Stimulated activated CD4-positive, alpha-beta T cell treated with anti-CD3 and anti-CD28 coated beads, Interleukin-2, amount 100 ng/mL, for 24 hours (primary cell): Measurements from ENCODE around the gene ABI3.
A peak's percentile ranks its signal among the peaks of the same experiment; 100 is the strongest.
"Not testable (repeated sequence)": the region's sequence is repeated elsewhere in the genome, so short reads cannot be mapped to it uniquely, and the experiment has no call there.

Experiments
- DNase-seq, 2 donors: peaks; one replicate each; pipeline ENCODE4 v3.0.0-alpha.2; 2020

ABI3 gene, protein sequence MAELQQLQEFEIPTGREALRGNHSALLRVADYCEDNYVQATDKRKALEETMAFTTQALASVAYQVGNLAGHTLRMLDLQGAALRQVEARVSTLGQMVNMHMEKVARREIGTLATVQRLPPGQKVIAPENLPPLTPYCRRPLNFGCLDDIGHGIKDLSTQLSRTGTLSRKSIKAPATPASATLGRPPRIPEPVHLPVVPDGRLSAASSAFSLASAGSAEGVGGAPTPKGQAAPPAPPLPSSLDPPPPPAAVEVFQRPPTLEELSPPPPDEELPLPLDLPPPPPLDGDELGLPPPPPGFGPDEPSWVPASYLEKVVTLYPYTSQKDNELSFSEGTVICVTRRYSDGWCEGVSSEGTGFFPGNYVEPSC

DNA sequence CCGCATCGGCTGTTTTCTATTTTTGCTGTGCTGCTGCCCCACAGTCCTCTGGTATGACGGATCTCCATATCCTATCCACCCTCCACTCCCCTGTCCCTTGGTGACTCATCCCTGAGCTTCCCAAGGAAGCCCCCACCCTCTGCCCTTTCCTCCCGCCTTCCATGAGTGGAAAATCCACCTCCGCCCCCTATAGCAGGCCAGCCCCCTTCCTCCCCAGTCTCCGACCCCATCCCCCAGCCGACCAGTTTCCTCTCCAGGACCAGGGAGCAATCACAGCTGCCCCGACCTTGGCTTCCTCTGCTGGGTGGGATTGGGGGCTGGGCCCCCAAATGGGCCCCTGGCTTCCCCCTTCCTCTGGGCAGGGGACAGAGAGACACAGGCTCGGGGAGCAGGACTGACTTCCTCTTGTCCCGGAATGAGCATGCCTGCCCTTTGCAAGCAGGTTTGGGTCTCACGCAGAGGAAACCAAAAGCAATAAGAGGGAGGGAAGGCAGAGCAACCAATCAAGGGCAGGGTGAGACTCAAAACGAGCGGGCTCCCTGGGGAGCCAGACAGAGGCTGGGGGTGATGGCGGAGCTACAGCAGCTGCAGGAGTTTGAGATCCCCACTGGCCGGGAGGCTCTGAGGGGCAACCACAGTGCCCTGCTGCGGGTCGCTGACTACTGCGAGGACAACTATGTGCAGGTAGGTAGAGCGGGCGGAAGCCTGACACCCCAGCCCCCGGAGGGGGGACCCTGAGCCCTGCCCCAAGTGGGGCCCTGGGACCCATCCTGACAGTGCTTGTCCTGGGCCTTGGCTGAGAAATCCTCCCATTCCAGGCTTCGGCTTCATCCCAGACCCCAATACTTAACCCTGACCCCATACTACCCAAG lies at the start of gene ABI3, which contains the start of gene GNGT2:
TSS of gene ABI3 (plus strand) at position 550 of the 872 bp plus-strand sequence. CDS start at position 568, 18 bp downstream.
TSS of gene GNGT2 (minus strand) at position 417 of the 872 bp plus-strand sequence. CDS start 3,152 bp downstream, outside the sequence.
- peak; percentile 70 for DNase-seq

DNA sequence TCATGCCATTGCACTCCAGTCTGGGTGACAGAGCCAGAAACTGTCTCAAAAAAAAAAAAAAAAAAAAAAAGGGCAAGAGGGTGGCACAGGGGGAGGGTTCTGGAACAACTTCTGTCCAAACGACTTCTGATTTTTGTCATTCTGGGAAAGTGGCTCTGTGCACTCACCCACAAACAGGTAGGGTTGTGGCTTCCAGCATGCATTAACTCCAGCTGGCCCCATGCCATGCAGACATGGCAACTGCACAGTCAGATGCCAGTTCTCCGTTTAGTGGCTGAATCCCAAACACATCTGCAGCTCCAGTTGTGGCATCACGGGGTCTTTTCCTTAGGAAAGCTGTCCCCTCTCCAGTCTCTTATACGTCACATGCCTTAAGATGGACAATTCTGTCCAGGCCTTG lies 47.6 kb upstream of the ABI3 start:
- DNase-seq: no peak

DNA sequence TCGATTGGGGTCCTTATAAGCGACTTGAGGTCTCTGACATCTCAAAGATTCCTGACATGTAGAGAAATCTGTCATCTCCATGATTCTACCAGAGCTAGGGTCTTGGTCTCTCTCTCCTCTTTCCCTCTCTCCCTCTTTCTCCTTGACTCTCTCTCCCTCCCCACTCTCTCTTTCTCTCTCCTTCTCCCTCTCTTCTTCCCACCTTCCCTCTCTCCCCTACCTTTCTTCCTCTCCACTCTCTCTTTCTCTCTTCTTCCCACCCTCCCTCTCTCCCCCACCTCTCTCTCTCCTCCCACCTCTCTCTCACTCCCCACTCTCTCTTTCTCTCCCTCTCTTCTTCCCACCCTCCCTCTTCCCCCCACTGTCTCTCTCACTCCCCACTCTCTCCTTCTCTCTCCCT lies 45.4 kb upstream of the ABI3 start:
- no peak for DNase-seq

DNA sequence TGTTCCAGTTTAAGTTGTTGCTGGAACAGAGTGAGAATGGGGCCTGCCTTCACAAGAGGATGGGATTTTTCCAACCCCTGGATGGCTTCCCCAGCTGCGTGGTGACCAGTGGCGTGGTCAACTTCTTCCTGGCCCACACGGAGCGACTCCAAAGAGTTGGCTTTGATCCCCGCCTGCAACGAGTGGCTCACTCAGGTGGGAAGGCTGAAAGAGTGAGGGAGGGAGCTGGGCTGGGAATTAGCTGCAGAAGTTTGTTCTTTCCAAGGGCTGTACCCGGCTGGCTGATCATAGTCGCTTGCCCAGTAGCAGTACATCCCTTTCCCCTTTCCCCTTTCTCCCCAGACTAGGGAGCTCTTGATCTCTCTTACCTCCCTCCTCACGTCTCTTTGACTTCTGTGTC lies 41.8 kb upstream of the ABI3 start:
- DNase-seq: no peak

DNA sequence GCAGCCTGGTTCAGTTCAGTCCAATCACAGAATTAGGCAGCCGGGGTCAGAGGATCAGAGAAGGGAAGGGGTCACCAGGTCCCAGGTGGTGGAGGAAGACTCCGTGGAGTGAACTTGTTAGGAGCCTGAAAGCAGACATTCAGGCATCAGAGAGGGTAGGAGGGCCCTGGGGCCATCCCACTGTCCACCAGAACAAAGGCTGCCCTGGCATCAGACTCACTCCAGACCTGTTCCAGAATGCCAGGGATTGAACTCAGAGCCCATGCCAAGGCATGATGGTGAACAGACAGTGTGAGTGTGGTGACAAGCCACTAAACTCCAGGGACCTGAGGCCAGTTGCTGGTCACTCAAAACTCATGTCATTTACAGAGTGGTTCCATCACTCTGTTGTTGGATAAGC lies 40.3 kb upstream of the ABI3 start:
- DNase-seq: no peak

DNA sequence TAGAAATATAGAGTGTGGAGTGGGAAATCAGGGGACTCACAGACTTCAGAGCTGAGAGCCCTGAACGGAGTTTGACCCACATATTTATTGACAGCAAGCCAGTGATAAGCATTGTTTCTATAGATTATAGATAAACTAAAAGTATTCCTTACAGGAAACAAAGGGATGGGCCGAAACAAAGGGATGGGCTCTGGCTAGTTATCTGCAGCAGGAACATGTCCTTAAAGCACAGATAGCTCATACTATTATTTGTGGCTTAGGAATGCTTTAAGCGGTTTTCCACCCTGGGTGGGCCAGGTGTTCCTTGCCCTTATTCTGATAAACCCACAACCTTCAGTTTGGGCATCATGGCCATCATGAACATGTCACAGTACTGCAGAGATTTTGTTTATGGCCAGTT lies 39.8 kb upstream of the ABI3 start:
- DNase-seq: not testable (repeated sequence)

DNA sequence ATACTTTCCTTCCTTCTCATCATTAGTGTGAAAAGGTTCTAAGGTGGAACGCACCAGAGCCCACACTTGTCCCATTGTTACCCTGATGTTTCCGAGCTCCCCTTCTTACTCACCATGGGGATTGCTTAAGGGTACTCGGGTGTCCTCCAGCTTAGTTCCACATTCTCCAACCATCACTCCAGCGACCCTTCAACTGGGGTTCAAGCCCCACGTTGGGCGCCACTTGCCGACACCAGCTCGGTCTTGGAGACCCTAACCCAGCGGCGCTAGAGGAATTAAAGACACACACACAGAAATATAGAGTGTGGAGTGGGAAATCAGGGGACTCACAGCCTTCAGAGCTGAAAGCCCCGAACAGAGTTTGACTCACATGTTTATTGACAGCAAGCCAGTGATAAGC lies 34.5 kb upstream of the ABI3 start:
- not testable (repeated sequence) for DNase-seq

DNA sequence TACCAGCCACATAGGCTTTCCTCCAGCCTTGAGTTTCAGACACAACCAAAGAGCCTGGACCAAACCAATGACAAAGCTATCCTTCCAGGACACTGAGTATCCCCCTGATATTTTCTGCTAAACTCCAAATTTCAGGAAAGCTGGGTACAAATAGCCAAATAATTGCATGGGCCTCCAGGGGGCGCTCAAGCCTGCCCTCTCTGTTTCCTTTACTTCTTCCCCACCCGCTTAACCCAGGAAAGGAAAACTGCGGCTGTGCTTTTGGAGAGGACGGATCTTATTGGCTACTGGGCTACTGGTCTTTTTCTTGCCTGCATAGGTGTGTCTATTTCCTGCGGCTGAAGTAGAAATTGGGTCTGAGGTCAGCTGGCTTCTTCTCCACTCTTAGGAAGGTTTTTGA lies 30.2 kb upstream of the ABI3 start:
- peak; percentile 75 to 79 for DNase-seq

DNA sequence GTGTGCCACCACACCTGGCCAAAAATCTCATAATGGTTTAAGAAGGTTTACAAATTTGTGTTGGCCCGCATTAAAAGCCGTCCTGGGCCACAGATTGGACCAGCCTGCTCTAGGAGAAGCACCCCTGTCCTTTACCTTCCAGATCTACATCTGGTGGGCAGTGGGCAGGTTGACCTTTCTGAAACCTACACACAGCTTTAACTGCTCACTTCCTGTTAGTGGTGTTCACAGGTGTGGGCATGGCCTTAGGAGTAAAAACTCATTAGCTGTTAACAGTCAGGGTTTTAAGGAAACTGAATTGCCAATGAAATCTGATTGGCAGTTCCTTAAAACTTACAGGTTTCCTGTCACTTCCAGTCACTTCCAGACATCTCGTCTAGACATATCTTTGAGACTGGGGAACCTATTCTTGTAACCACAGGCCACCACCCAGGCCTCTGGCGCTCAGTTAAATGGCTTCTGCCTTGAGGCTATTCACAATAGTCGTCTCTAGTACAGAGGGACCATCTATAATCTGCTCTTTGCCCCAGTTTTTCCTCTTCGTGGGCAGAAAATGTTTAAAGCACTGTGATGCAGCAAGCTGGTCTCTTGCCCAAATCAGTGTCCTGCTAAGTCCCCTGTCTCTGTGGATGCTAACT lies 29.4 kb upstream of the ABI3 start:
- no peak for DNase-seq

DNA sequence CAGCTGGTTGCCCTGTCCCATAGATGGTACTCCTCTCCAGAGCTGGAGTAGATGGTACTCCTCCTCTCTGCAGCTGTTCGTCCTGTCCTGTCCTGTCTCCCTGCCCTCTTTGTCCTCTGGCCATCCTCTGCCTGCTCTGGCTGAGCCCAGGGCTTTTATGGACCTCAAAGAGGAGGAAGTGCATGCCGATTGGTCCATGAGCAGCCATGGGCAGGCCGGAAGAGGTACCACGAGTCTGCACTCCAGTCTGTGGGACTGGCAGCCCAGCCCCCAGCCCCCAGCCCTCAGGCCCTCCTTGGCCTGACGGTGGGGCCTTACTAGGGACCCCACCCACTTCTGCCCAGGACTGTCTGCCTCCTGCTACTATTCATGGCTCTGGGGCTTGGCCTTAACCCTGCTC lies 27.2 kb upstream of the ABI3 start:
- DNase-seq: no peak

DNA sequence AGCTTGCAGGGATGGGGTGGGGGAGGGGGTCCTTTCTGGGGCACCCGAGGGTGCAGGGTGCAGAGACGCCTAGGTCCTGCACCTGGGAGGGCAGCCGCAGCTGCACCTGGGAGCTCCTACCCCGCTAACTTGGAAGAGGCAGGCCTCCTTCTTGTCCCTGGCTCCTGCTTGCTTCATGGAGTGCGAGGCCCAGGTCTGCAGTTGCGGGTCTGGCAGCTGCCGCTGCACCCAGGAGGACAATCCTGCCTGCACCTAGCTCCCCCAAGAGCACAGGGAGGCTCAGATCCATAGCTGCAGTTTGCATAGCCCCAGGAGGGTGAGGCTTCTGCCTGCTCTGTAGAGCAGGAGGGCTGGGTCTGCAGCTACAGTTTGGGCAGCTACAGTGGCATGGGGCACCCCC lies 26.7 kb upstream of the ABI3 start:
- DNase-seq: no peak

DNA sequence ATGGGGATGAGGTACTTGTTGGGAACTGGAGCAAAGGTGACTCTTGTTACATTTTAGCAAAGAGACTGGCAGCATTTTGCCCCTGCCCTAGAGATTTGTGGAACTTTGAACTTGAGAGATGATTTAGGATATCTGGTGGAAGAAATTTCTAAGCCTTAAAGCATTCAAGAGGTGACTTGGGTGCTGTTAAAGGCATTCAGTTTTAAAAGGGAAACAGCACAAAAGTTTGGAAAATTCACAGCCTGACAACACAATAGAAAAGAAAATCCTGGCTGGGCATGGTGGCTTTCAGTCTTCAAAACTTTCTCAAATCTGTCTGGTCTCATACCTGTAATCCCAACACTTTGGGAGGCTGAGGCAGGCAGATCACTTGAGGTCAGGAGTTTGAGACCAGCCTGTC lies 26.0 kb upstream of the ABI3 start:
- not testable (repeated sequence) for DNase-seq

DNA sequence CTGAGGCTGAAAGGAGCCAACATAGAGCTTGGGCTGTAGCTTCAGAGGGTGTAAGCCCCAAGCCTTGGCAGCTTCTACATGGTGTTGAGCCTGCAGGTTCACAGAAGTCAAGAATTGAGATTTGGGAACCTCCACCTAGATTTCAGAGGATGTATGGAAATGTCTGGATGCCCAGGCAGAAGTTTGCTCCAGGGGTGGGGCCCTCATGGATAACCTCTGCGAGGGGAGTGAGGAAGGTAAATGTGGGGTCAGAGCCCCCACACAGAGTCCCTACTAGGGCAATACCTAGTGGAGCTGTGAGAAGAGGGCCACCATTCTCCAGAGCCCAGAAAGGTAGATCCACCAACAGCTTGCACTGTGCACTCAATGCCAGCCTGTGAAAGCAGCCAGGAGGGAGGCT lies 25.1 kb upstream of the ABI3 start:
- DNase-seq: not testable (repeated sequence)

DNA sequence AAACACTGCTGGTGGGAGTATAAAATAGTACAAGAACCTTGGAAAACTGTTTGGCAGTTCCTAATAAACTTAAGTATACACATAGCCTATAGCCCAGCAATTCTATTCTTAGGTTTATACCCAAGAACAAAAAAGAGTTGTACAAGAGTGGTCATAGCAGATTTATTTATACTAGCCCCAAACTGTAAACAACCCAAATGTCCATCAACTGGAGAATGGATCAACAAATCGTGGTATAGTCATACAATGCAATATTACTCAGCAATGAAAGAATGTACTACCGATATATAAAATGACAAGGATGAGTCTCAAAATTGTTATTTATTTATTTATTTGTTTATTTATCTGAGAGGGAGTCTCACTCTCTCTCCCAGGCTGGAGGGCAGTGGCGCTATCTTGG lies 23.2 kb upstream of the ABI3 start:
- DNase-seq: no peak

DNA sequence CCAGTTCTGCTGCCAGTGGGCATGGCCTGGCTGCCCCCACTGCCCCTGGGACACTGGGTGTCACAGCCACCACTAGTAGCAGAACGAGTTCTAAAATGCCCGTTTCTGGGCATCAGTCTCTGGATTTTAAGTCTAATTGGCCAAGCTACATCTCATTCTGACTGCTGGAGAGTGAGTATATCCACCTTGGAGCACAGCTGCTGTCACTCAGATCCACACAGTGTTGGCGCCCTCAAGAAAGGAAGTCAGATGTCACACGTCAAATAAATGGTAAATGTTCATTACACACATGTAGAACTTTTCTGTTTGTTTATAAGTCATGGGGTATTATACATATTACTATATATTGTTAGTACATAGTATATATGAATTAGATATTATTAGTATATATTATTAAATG lies 19.6 kb upstream of the ABI3 start:
- DNase-seq: no peak

DNA sequence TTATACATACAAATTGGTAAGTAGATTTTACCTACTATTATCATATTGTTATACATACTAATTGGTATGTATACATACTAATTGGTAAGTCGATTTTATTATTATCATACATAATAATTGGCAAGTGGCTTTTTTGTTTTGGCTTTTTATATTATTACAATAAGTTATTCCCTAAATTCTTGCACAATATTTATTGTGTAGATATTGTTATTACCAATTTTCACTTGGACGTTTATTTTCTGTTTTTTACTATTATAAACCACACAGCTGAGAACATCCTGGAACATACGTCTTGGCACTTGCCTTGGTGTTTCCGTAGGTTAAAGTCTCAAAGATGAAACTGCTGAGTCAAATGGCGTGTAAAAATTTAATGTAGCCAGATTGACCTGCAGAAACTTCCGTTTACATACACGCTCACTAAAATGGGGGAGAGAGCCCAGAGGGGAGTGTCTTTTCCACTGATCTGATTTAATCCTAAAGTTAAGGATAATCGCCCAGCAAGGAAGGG lies 19.0 kb upstream of the ABI3 start:
- DNase-seq: no peak

DNA sequence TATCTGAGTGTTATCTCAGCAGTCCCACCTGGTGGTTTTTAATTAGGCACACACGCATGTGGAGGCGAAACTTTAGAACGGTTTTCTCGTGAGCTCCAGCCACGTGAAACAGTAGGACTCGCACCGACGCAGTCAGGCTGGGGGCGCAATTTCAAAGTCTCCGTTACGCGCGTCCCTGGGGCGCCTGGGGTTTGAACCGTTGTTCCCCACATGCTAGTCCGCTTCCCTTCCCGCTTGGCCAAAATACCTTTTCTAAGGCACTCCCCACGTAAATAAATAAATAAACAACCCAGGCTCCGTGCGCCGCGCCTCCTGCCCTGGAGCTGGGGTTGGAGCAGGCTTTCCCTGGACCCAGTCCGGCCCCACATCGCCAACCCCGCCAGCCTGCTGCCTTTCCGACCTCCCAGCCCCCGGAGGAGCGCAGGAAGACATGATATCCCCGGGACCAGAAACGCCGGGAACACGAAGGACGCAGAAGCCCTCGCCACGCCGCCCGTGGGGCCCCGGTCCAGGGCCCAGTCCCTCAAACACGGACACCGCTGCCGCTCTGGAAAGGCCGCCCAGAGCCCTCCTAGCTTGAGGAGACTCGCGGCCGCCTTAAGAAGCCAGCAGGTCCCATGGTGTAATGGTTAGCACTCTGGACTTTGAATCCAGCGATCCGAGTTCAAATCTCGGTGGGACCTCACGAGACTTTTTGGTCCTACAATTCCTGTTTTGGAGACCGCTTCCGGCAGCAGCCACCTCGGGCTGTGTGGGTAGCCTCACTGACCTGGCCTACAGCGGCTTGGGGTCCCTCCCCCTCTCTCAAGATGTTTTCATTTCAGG lies 18.4 kb upstream of the ABI3 start:
- peak; percentile 94 for DNase-seq

DNA sequence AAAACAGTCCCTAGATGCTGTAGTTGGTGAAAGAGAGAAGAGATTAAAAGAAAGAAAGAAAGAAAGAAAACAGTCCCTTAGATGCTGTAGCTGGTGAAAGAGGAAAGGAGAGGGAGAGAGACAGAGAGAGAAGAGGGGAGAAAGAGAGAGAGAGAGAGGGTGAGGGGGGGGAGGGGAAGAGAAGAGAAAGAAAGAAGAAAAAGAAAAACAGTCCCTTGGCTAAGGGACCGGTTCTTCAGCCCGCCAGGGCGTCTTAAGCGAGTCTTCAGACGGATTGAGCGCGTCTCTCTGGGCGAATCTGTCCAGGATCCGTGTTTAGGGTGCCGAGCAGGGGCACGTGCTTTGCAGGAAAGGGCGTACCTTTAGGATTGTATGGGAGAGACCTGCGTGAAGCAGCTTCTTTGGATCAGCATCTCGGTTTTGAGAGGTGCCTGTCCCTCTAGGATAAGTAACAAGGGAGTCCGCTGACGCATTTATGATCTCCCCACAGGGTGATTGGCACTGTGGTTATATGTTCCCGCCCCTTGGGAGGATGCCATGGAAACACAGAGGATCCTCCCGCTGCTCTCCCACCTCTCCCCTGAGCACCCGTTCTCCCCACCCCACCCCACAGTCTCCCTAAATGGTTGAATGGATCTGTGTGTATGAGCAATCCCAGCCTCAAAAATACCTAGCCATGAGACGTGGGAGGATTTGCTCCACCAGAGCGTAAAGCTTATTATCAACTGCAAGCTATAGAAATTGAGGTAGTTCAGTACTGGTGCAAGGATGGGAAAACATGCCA lies 16.8 kb upstream of the ABI3 start:
- no peak for DNase-seq

DNA sequence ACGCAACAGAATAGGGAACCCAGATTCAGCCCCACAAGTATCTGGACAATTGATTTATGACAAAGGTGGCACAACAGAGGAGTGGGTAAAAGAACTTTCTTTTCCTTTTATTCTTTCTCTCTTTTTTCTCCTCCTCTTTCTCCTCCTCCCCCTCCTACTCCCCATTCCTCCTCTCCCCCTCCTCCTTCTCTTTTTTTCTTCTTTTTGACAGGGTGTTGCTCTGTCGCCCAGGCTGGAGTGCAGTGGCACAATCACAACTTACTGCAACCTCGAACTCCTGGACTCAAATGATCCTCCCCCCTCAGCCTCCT lies 16.3 kb upstream of the ABI3 start:
- DNase-seq: no peak

DNA sequence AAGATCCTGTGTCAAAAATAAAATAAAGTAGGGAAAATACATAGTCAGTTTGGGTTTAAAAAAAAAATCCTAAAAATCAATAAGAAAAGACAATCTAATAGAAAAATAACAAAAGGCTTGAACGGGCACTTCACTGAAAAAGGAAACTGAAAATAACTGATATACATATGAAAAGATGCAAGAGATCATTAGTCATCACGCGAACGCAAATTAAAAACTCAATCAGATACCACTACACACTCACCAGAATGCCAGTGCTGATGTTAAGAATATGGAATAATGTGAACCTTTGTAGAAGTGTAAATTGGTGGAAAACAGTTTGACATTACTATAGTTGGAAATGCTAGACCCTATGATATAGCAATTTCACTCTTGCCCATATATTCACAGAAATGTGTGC lies 14.8 kb upstream of the ABI3 start:
- no peak for DNase-seq

DNA sequence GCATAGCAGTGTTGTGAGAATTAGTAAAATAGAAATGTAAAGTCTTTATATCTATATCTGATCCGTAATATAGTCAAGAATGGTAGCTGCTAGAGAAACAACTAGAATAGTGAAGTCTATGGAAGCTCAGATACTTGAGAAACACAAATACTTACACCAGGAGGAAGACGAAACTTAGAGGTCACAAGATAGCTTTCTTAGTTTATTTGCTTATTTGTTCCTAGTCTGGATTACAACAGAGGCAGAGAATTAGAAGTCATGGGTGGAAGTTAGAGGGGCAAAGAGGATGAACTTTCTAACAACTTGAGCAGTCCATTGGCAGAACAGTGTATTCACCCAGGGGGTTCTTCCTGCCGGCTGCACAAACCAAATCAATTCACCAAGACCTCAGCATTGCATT lies 14.0 kb upstream of the ABI3 start:
- no peak for DNase-seq
